Mucosa of descending colon (tissue), 3 donors: Measurements from ENCODE around the gene SEC24C. TPM values are rescaled to one million over a fixed set of nuclear protein-coding genes. Genes with fewer than 3 reads are reported as not detected.

Experiments
- ATAC-seq: fragments of 200-7000 bp; cut with Tn5 transposase; one replicate; pipeline ENCODE4 v1.9.1; 2020; ENCODE audit warnings: mild to moderate bottlenecking, moderate library complexity
- DNase-seq, 3 donors: peaks; one replicate each; pipeline ENCODE4 v3.0.0-alpha.2; 2020
- H3K36me3 ChIP-seq: fragments of 200-600 bp; one replicate; pipeline ENCODE4 v1.8.0; 2021; ENCODE audit warnings: low read depth, mild to moderate bottlenecking
- H3K4me1 ChIP-seq: fragments of 200-600 bp; one replicate; pipeline ENCODE4 v1.8.0; 2021; ENCODE audit warnings: low read depth, mild to moderate bottlenecking
- H3K4me3 ChIP-seq: fragments of 200-600 bp; one replicate; pipeline ENCODE4 v1.8.0; 2021; ENCODE audit warnings: mild to moderate bottlenecking
- H3K9me3 ChIP-seq: fragments of 200-600 bp; one replicate; pipeline ENCODE4 v1.8.0; 2021; ENCODE audit warnings: mild to moderate bottlenecking
- CTCF ChIP-seq: fragments of 200-600 bp; IDR thresholded peaks from one replicate; pipeline ENCODE4 v1.8.0; 2022; ENCODE audit warnings: antibody characterized with exemption, mild to moderate bottlenecking
- intact Hi-C, 2 donors: fragments of 100-400 bp; cut with DNase I in 1 of 2; cut with micrococcal nuclease in 1 of 2; formaldehyde crosslinking; loops; one replicate each; pipeline versions ENCODE4 v1.11.0 to v1.11.1; 2022; cut with DNase I, micrococcal nuclease
- total RNA-seq, 3 donors: library from RNA; stranded (reverse); fragmentation: NEBNext Ultra II Directional in 2 of 3; extraction: Animal tissue kit (Norgen Biotek cat#: 25700) in 2 of 3; gene quantifications; one replicate each; pipeline versions ENCODE4 v1.2.1 to v1.2.4, GENCODE V29; 2021 to 2023
- donor health status: DM: no; HTN: no; CAD: no; lungs with moderate emphysema.
- donor health status: DM: no; HTN: no; CAD: no.
- donor health status: DM: no; HTN: yes; CAD: no.

The SEC24C gene
- total RNA-seq, 3 donors from 2014 or later = 64.5 to 73.6 (median 71.2) TPM

- no peaks in the 10 kb centered on the region for H3K36me3 ChIP-seq
- H3K4me1 ChIP-seq = peaks cover 21% of the 10 kb centered on the region
- intact Hi-C loops = no loop called here
- no peak for TF ChIP-seq CTCF
- no peaks in the 10 kb centered on the region for H3K9me3 ChIP-seq
- peak overlapping the region; percentile 81 for H3K4me3 ChIP-seq
- ATAC-seq (peak; percentile 5), DNase-seq (no peak)
Observed at GRCh38 chr10:73773152-73773879, 29.1 kb downstream of the SEC24C start.

GRCh38 chr10:73774637-73775036 is 30.5 kb downstream of the SEC24C start:
- Histone ChIP-seq H3K36me3 (no peaks in the 10 kb centered on the region), H3K4me3 (no peak overlapping the region), H3K9me3 (no peaks in the 10 kb centered on the region), H3K4me1 (peaks cover 21% of the 10 kb centered on the region)
- TF ChIP-seq CTCF = no peak
- no peak for DNase-seq
- no peak for ATAC-seq
- intact Hi-C loops = no loop called here

- Histone ChIP-seq H3K4me1 (peaks cover 40% of the 10 kb centered on the region), H3K4me3 (no peak overlapping the region), H3K9me3 (no peaks in the 10 kb centered on the region), H3K36me3 (no peaks in the 10 kb centered on the region)
- no peak for TF ChIP-seq CTCF
- DNase-seq (no peak), ATAC-seq (no peak)
- intact Hi-C loops = no loop called here
Observed at GRCh38 chr10:73779018-73779417, 34.8 kb downstream of the SEC24C start.

- DNase-seq (no peak), ATAC-seq (no peak)
- no peak overlapping the region for H3K4me3 ChIP-seq
- TF ChIP-seq CTCF = no peak
- peaks cover 34% of the 10 kb centered on the region for H3K4me1 ChIP-seq
- intact Hi-C loops = no loop called here
- H3K9me3 ChIP-seq = no peaks in the 10 kb centered on the region
- H3K36me3 ChIP-seq = no peaks in the 10 kb centered on the region
Observed at GRCh38 chr10:73779539-73780197, 35.5 kb downstream of the SEC24C start.

- peaks cover 30% of the 10 kb centered on the region for H3K4me1 ChIP-seq
- DNase-seq (no peak), ATAC-seq (no peak)
- intact Hi-C loops = no loop called here
- TF ChIP-seq CTCF = no peak
- H3K4me3 ChIP-seq = no peak overlapping the region
- H3K9me3 ChIP-seq = no peaks in the 10 kb centered on the region
- peaks cover 4% of the 10 kb centered on the region for H3K36me3 ChIP-seq
Observed at GRCh38 chr10:73780301-73780700, 36.1 kb downstream of the SEC24C start.
